DMS53 (cell line): ENCODE data around the gene SPATA31D3.
"Not testable (repeated sequence)": the region's sequence is repeated elsewhere in the genome, so short reads cannot be mapped to it uniquely, and the experiment has no call there.

Experiments
- DNase-seq: peaks from one replicate; lab custom pipeline; 2025; lab: John Stamatoyannopoulos, UW

Gene SPATA31D3

GRCh38 chr9:81943393-81943792, at the start of gene SPATA31D3:
TSS of gene SPATA31D3 (plus strand) at chr9:81943500. CDS start at chr9:81943586, 86 bp downstream.
- not testable (repeated sequence) for DNase-seq

GRCh38 chr9:81893929-81894328, 49.4 kb upstream of the SPATA31D3 start:
- DNase-seq = no peak

GRCh38 chr9:81894891-81895290, 48.4 kb upstream of the SPATA31D3 start:
- DNase-seq = no peak

- no peak for DNase-seq
These were observed 47.2 kb upstream of the SPATA31D3 start for GRCh38 chr9:81896070-81896469.

- no peak for DNase-seq
These were observed 44.4 kb upstream of the SPATA31D3 start for GRCh38 chr9:81898851-81899250.

- DNase-seq = no peak
These were observed 41.1 kb upstream of the SPATA31D3 start for GRCh38 chr9:81902196-81902595.

- no peak for DNase-seq
These were observed 40.7 kb upstream of the SPATA31D3 start for GRCh38 chr9:81902626-81903025.

GRCh38 chr9:81906671-81907070, 36.6 kb upstream of the SPATA31D3 start:
- no peak for DNase-seq

- DNase-seq = no peak
These were observed 31.2 kb upstream of the SPATA31D3 start for GRCh38 chr9:81912135-81912534.

GRCh38 chr9:81915801-81916505, 27.3 kb upstream of the SPATA31D3 start:
- DNase-seq = no peak

- DNase-seq = not testable (repeated sequence)
These were observed 24.8 kb upstream of the SPATA31D3 start for GRCh38 chr9:81918507-81918906.

GRCh38 chr9:81928305-81928704, 15.0 kb upstream of the SPATA31D3 start, which contains the start of gene SPATA31D4:
TSS of gene SPATA31D4 (plus strand) at chr9:81928428. CDS start at chr9:81928514, 86 bp downstream.
- DNase-seq = not testable (repeated sequence)

- DNase-seq = not testable (repeated sequence)
These were observed 13.2 kb upstream of the SPATA31D3 start for GRCh38 chr9:81930147-81930546.

GRCh38 chr9:81933547-81933946, 9.8 kb upstream of the SPATA31D3 start:
- not testable (repeated sequence) for DNase-seq

- not testable (repeated sequence) for DNase-seq
These were observed 5.3 kb downstream of the SPATA31D3 start for GRCh38 chr9:81948650-81949049.

- DNase-seq = no peak
These were observed 9.8 kb downstream of the SPATA31D3 start for GRCh38 chr9:81953096-81953495.

GRCh38 chr9:81955625-81956024, 12.3 kb downstream of the SPATA31D3 start:
- DNase-seq = no peak

- DNase-seq = no peak
These were observed 21.2 kb downstream of the SPATA31D3 start for GRCh38 chr9:81964218-81965171.

- DNase-seq = no peak
These were observed 24.7 kb downstream of the SPATA31D3 start for GRCh38 chr9:81968026-81968425.

GRCh38 chr9:81969971-81970370, 26.7 kb downstream of the SPATA31D3 start:
- no peak for DNase-seq

GRCh38 chr9:81971727-81972126, 28.4 kb downstream of the SPATA31D3 start:
- no peak for DNase-seq

- no peak for DNase-seq
These were observed 31.5 kb downstream of the SPATA31D3 start for GRCh38 chr9:81974764-81975163.

- DNase-seq = no peak
These were observed 33.1 kb downstream of the SPATA31D3 start for GRCh38 chr9:81976351-81976750.
